ENCODE data around the gene ZFP1. TPM values are rescaled to one million over a fixed set of nuclear protein-coding genes. Genes with fewer than 3 reads are reported as not detected.

ZFP1 gene
- 5.1 and 8.7 TPM in 2 replicates for total RNA-seq (ENCODE audit: low replicate concordance)

DNA sequence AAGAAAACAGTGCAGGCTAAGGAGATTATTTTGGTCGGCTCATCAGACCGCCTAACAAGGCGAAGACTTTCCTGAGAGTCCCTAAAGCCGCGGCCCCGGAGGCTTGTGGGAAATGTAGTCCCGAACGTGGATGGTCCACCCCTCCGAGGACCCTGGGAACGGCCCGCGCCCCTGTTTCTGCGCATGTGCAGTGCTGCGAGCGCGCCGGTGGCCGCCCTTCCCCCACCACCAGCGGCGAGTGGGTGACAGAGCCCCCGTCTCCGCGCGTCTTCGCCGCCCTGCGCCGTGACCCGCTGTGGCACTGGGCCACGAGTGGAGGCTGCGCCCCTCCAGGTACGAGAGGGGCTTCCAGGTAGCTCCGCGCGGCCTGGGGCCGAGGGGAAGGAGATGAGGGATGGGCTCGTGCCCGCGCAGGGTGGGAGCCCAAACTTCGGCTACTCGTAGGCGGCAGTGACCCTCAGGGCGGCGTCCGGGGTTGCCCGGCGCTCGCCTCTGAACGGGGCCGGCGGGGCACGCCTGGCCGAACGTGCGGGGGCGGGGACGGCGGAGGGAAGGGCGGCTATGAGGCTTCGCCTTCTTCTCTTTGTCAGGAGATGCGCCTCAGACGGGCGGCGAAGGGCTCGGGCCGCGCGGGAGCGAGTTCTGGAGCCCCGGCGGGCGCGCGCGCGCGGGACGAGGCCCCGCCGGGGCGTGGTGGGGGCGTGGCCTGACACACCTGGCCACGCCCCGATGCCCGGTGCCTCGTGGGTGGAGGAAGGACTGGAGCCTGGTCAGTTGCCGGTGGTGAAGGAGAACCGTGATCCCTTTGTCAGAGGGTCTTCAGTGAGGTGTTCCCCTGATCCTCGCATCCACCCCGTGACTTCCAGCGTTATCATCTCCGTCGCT lies at the start of gene ZFP1:
Gene ZFP1 (plus strand): TSS at position 214 of the 885 bp plus-strand sequence. CDS start 4,428 bp downstream, outside the sequence.

GRCh38 chr16:75116081-75116910 lies 32.0 kb upstream of the ZFP1 start, which contains the start of gene LDHD:
Gene LDHD, minus strand, starts transcription at chr16:75116780. Its CDS starts 60 bp downstream, at chr16:75116720.

GRCh38 chr16:75206749-75207451 lies 58.6 kb downstream of the ZFP1 start, which contains the start of gene CTRB2:
Gene CTRB2, minus strand, starts transcription at chr16:75207161. Its CDS starts 20 bp downstream, at chr16:75207141.

GRCh38 chr16:75218256-75219076 lies 70.1 kb downstream of the ZFP1 start, which contains the start of gene CTRB1:
Gene CTRB1, plus strand, starts transcription at chr16:75218988. Its CDS starts 20 bp downstream, at chr16:75219008.

Other genes with a start within 250 kb of the ZFP1 start
- gene WDR59, start 163.4 kb upstream of the ZFP1 start, total RNA-seq (ENCODE audit: low replicate concordance) = 12.8 and 17.7 TPM in 2 replicates
- 9.2 and 9.5 TPM in 2 replicates for gene ZNRF1, start 149.5 kb upstream of the ZFP1 start, total RNA-seq (ENCODE audit: low replicate concordance)
- gene LDHD, start 31.7 kb upstream of the ZFP1 start, total RNA-seq (ENCODE audit: low replicate concordance) = 0.12 and 2.0 TPM in 2 replicates
- gene CTRB2, start 58.6 kb downstream of the ZFP1 start, total RNA-seq (ENCODE audit: low replicate concordance) = not detected in 2 replicates
- not detected in 2 replicates for gene CTRB1, start 70.5 kb downstream of the ZFP1 start, total RNA-seq (ENCODE audit: low replicate concordance)
- 26.8 and 31.6 TPM in 2 replicates for gene BCAR1, start 103.1 kb downstream of the ZFP1 start, total RNA-seq (ENCODE audit: low replicate concordance)

All from smooth muscle cell of the coronary artery (primary cell).